Measurements from ENCODE around the gene CTIF.

DNA sequence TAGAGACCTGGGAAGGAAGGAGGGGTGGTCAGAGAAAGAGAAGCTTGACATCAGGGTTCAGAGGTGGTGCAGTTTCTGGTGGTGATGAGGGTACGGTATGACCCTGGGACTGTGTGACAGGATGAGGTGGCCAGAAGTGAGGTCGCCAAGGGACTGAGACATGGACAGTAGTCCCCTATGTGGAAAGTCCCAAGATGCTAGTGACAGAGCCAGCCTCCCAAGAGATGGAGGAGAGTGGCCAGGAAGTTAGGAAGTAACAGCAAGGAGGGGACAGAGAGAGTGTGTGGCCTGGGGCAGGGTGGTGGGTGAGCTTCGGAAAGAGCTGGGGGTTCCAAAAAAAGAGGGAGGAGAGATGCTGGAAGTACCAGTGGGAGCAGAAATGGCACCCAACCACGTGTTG lies 345.9 kb downstream of the CTIF start:
- TF ChIP-seq, protein P1, sequence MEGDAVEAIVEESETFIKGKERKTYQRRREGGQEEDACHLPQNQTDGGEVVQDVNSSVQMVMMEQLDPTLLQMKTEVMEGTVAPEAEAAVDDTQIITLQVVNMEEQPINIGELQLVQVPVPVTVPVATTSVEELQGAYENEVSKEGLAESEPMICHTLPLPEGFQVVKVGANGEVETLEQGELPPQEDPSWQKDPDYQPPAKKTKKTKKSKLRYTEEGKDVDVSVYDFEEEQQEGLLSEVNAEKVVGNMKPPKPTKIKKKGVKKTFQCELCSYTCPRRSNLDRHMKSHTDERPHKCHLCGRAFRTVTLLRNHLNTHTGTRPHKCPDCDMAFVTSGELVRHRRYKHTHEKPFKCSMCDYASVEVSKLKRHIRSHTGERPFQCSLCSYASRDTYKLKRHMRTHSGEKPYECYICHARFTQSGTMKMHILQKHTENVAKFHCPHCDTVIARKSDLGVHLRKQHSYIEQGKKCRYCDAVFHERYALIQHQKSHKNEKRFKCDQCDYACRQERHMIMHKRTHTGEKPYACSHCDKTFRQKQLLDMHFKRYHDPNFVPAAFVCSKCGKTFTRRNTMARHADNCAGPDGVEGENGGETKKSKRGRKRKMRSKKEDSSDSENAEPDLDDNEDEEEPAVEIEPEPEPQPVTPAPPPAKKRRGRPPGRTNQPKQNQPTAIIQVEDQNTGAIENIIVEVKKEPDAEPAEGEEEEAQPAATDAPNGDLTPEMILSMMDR (IDR thresholded peaks at IDR 0.05): no peak
- no peak for TF ChIP-seq POLR2A (IDR thresholded peaks at IDR 0.05)

All from heart left ventricle (tissue), 13 donors.